HepG2 (cell line): ENCODE results near the gene RSPH4A. TPM values are rescaled to one million over a fixed set of nuclear protein-coding genes. Genes with fewer than 3 reads are reported as not detected.
A peak's percentile ranks its signal among the peaks of the same experiment; 100 is the strongest.

Source experiments
- CAMTA2 ChIP-seq: sonication (generic); formaldehyde crosslinking; IDR thresholded peaks from 2 replicates; pipeline ENCODE4 v1.4.0; 2020; ENCODE audit warnings: mild to moderate bottlenecking, missing genetic modification reagents, borderline replicate concordance
- CC2D1A ChIP-seq: sonication (generic); formaldehyde crosslinking; IDR thresholded peaks from 2 replicates; pipeline ENCODE4 v1.8.1; 2023; ENCODE audit warnings: mild to moderate bottlenecking, missing genetic modification reagents
- CEBPB ChIP-seq: IDR thresholded peaks from 2 replicates; pipeline ENCODE4 v1.6.1; 2011; ENCODE audit warnings: low read depth, low read length, improper control_type of control experiment, borderline replicate concordance
- ELF4 ChIP-seq: sonication (generic); formaldehyde crosslinking; IDR thresholded peaks from 2 replicates; pipeline ENCODE4 v1.5.0; 2020; ENCODE audit warnings: missing genetic modification reagents, mild to moderate bottlenecking, moderate library complexity, borderline replicate concordance
- HNRNPK ChIP-seq: fragments of 200-400 bp; formaldehyde crosslinking; IDR thresholded peaks from 2 replicates; pipeline ENCODE4 v1.6.1; 2018; ENCODE audit warnings: low read length, low read depth, moderate library complexity, mild to moderate bottlenecking; ENCODE audit not compliant: poor library complexity, severe bottlenecking
- MXI1 ChIP-seq: IDR thresholded peaks from 3 replicates; pipeline ENCODE4 v1.6.1; 2012; ENCODE audit warnings: low read depth, low read length, inconsistent platforms, borderline replicate concordance
- NFKBIZ ChIP-seq: IDR thresholded peaks from 2 replicates; pipeline ENCODE4 v1.6.1; 2018; ENCODE audit warnings: missing genetic modification reagents, missing compliant biosample characterization
- RCOR2 ChIP-seq: IDR thresholded peaks from 2 replicates; pipeline ENCODE4 v1.6.1; 2016; ENCODE audit warnings: missing biosample characterization, missing genetic modification reagents
- SOX6 ChIP-seq, 2 experiments: fragments of 450-650 bp in 1 of 2; sonication (generic) in 1 of 2; formaldehyde crosslinking in 1 of 2; IDR thresholded peaks; 2 replicates each; pipeline versions ENCODE4 v1.4.0 to v1.6.1; 2017 to 2020; ENCODE audit warnings: antibody characterized with exemption in 1 of 2, mild to moderate bottlenecking in 1 of 2, missing genetic modification reagents in 1 of 2
- SRSF1 ChIP-seq: fragments of 200-400 bp; formaldehyde crosslinking; optimal IDR thresholded peaks from 2 replicates; pipeline ENCODE3; 2017; ENCODE audit warnings: mild to moderate bottlenecking, low read depth, low read length, moderate library complexity
- TEAD3 ChIP-seq: optimal IDR thresholded peaks from 2 replicates; pipeline ENCODE3; 2016; ENCODE audit warnings: borderline replicate concordance
- TOPORS ChIP-seq: sonication (generic); formaldehyde crosslinking; IDR thresholded peaks from 2 replicates; pipeline ENCODE4 v1.8.0; 2023; ENCODE audit warnings: mild to moderate bottlenecking, missing genetic modification reagents
- ZNF614 ChIP-seq: IDR thresholded peaks from 2 replicates; pipeline ENCODE4 v1.6.1; 2018; ENCODE audit warnings: missing biosample characterization, missing genetic modification reagents, inconsistent platforms, borderline replicate concordance
- ZNF672 ChIP-seq: sonication (generic); formaldehyde crosslinking; IDR thresholded peaks from 2 replicates; pipeline ENCODE4 v1.8.1; 2022; ENCODE audit warnings: missing genetic modification reagents
- ZNF678 ChIP-seq: sonication (generic); formaldehyde crosslinking; IDR thresholded peaks from 2 replicates; pipeline ENCODE4 v1.4.0; 2020; ENCODE audit warnings: mild to moderate bottlenecking, missing genetic modification reagents
- ZSCAN22 ChIP-seq: sonication (generic); formaldehyde crosslinking; IDR thresholded peaks from 2 replicates; pipeline ENCODE4 v1.4.0; 2020; ENCODE audit warnings: mild to moderate bottlenecking, missing genetic modification reagents
- polyA plus RNA-seq, 8 experiments: library from polyadenylated mRNA; depleted of rRNA in 3 of 8; stranded (reverse) in 7 of 8; unstranded in 1 of 8; fragments of >200 nt; fragmentation: Illumina TruSeq in 4 of 8; extraction: Trizol in 4 of 8; gene quantifications; 2 replicates each; pipeline versions ENCODE4 v1.2.1 to v1.2.3, GENCODE V29; 2011 to 2016; ENCODE audit warnings: low read depth in 4 of 8, missing spikeins in 1 of 8, mixed read lengths in 1 of 8; ENCODE audit not compliant: insufficient read depth in 1 of 8
- total RNA-seq, 5 experiments: library from RNA; depleted of rRNA; stranded (reverse); fragments of >200 nt; fragmentation: Illumina TruSeq; extraction: Trizol; gene quantifications; 2 replicates each; pipeline ENCODE4 v1.2.3, GENCODE V29; 2016; ENCODE audit warnings: low read depth in 1 of 5
- TF ChIP-seq, protein P1 (sequence below): sonication (generic); formaldehyde crosslinking; conservative IDR thresholded peaks from 2 replicates; pipeline ENCODE4 v1.4.0; 2020; ENCODE audit warnings: mild to moderate bottlenecking, missing genetic modification reagents, moderate library complexity
- TF ChIP-seq, protein P2 (sequence below): sonication (generic); formaldehyde crosslinking; IDR thresholded peaks from 2 replicates; pipeline ENCODE4 v1.4.0; 2020; ENCODE audit warnings: missing genetic modification reagents, mild to moderate bottlenecking, borderline replicate concordance
- TF ChIP-seq, protein P3 (sequence below): sonication (generic); formaldehyde crosslinking; IDR thresholded peaks from 2 replicates; pipeline ENCODE4 v1.5.1; 2020; ENCODE audit warnings: missing genetic modification reagents, mild to moderate bottlenecking, borderline replicate concordance
- TF ChIP-seq, protein P4 (sequence below): sonication (generic); formaldehyde crosslinking; IDR thresholded peaks from 2 replicates; pipeline ENCODE4 v1.9.0; 2022; ENCODE audit warnings: low read depth, missing genetic modification reagents

Gene RSPH4A
- total and polyA plus RNA-seq, 2 of the 13 experiments (the other 11 are each of a cell fraction or from before 2014, with no cell fraction given) = 0.24 to 0.40 TPM

DNA sequence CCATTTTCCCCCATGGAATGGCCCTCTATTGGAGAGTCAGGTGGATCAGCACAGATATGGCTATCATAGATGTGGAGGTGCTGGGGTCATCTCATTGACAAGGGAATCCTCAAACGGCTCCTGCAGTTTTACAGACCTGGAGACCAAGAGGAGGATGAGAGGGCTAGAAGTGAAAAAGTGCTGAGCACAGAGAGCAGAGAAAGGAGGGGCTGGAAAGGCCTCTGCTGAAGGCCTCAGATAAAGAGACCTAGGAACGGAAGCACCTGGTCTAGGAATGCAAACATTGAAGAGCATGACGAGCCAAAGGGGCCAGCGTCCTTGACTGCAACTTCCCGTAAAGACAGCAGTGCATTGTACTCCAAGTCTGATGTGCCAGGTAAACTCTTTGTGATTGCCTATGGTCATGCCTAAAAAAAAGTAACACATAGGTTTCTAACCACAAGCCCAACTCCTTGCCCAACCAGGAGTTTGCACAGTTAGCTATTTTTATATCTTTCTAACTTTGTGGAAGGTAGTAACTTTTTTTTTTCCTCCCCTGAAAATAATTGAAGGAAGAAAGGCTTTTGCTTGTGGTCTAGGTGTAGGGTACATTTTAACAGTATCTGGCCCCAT is 15.2 kb downstream of the RSPH4A start (continued):
- TF ChIP-seq, protein P1, sequence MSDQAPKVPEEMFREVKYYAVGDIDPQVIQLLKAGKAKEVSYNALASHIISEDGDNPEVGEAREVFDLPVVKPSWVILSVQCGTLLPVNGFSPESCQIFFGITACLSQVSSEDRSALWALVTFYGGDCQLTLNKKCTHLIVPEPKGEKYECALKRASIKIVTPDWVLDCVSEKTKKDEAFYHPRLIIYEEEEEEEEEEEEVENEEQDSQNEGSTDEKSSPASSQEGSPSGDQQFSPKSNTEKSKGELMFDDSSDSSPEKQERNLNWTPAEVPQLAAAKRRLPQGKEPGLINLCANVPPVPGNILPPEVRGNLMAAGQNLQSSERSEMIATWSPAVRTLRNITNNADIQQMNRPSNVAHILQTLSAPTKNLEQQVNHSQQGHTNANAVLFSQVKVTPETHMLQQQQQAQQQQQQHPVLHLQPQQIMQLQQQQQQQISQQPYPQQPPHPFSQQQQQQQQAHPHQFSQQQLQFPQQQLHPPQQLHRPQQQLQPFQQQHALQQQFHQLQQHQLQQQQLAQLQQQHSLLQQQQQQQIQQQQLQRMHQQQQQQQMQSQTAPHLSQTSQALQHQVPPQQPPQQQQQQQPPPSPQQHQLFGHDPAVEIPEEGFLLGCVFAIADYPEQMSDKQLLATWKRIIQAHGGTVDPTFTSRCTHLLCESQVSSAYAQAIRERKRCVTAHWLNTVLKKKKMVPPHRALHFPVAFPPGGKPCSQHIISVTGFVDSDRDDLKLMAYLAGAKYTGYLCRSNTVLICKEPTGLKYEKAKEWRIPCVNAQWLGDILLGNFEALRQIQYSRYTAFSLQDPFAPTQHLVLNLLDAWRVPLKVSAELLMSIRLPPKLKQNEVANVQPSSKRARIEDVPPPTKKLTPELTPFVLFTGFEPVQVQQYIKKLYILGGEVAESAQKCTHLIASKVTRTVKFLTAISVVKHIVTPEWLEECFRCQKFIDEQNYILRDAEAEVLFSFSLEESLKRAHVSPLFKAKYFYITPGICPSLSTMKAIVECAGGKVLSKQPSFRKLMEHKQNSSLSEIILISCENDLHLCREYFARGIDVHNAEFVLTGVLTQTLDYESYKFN (CRISPR knock-in tag) = peak; percentile 99
- no peak for TF ChIP-seq HNRNPK
- TF ChIP-seq CAMTA2 (CRISPR knock-in tag) = no peak
- TF ChIP-seq ZNF672 (CRISPR knock-in tag) = no peak
- no peak for TF ChIP-seq SRSF1
- TF ChIP-seq ZNF614 (CRISPR knock-in tag) = peak; percentile 93; the same call in 1 of the 2 replicates
- no peak for TF ChIP-seq ZNF678 (CRISPR knock-in tag)
- peak; percentile 99 for TF ChIP-seq TEAD3 (CRISPR knock-in tag)
- TF ChIP-seq, protein P2, sequence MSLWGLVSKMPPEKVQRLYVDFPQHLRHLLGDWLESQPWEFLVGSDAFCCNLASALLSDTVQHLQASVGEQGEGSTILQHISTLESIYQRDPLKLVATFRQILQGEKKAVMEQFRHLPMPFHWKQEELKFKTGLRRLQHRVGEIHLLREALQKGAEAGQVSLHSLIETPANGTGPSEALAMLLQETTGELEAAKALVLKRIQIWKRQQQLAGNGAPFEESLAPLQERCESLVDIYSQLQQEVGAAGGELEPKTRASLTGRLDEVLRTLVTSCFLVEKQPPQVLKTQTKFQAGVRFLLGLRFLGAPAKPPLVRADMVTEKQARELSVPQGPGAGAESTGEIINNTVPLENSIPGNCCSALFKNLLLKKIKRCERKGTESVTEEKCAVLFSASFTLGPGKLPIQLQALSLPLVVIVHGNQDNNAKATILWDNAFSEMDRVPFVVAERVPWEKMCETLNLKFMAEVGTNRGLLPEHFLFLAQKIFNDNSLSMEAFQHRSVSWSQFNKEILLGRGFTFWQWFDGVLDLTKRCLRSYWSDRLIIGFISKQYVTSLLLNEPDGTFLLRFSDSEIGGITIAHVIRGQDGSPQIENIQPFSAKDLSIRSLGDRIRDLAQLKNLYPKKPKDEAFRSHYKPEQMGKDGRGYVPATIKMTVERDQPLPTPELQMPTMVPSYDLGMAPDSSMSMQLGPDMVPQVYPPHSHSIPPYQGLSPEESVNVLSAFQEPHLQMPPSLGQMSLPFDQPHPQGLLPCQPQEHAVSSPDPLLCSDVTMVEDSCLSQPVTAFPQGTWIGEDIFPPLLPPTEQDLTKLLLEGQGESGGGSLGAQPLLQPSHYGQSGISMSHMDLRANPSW (CRISPR knock-in tag) = peak; percentile 54; the same call in 1 of the 2 replicates
- TF ChIP-seq NFKBIZ (CRISPR knock-in tag) = peak; percentile 87; the same call in 1 of the 2 replicates
- TF ChIP-seq MXI1 = peak; percentile 88; the same call in 1 of the 3 replicates
- no peak for TF ChIP-seq ZSCAN22 (CRISPR knock-in tag)
- no peak for TF ChIP-seq SOX6 (IDR thresholded peaks at IDR 0.05)
- peak; percentile 99 for TF ChIP-seq SOX6 (CRISPR knock-in tag; IDR thresholded peaks at IDR 0.05)
- TF ChIP-seq, protein P3, sequence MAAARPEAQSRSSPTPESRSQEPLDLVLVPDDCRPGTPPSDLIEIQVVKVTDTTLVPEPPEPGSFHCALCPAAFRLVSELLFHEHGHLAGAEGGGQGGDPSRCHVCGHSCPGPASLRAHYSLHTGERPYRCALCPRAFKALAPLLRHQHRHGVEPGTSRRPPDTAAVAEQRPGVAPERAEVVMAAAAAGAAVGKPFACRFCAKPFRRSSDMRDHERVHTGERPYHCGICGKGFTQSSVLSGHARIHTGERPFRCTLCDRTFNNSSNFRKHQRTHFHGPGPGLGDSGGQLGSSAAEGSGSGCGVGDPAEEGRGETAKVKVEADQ = 0 out of 2 replicates have a peak, but pooled peaks have one; percentile 44
- TF ChIP-seq ELF4 = peak; percentile 87; the same call in 1 of the 2 replicates
- peak; percentile 61; the same call in 1 of the 2 replicates for TF ChIP-seq TOPORS (CRISPR knock-in tag)
- peak; percentile 28; the same call in 1 of the 2 replicates for TF ChIP-seq CEBPB
- TF ChIP-seq RCOR2 (CRISPR knock-in tag) = peak; percentile 87
- peak; percentile 91 for TF ChIP-seq CC2D1A (CRISPR knock-in tag)
- TF ChIP-seq, protein P4, sequence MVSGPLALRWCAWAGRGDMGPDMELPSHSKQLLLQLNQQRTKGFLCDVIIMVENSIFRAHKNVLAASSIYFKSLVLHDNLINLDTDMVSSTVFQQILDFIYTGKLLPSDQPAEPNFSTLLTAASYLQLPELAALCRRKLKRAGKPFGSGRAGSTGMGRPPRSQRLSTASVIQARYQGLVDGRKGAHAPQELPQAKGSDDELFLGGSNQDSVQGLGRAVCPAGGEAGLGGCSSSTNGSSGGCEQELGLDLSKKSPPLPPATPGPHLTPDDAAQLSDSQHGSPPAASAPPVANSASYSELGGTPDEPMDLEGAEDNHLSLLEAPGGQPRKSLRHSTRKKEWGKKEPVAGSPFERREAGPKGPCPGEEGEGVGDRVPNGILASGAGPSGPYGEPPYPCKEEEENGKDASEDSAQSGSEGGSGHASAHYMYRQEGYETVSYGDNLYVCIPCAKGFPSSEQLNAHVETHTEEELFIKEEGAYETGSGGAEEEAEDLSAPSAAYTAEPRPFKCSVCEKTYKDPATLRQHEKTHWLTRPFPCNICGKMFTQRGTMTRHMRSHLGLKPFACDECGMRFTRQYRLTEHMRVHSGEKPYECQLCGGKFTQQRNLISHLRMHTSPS (CRISPR knock-in tag) = peak; percentile 56; the same call in 1 of the 2 replicates
